HCT116 (cell line): ENCODE data around the gene PTPRR. TPM values are rescaled to one million over a fixed set of nuclear protein-coding genes. Genes with fewer than 3 reads are reported as not detected.

ENCODE experiments used
- ATAC-seq: fragments of 200-7000 bp; cut with Tn5 transposase; 2 replicates; pipeline ENCODE4 v1.9.1; 2020; ENCODE audit warnings: mild to moderate bottlenecking, moderate library complexity
- BruUV-seq: library from RNA; stranded (reverse); fragments of 400-500 nt; replicated peaks from 2 replicates; lab custom pipeline; 2021; lab: Mats Ljungman, UMichigan
- CTCF ChIA-PET: fragments of 300-600 bp; sonication (Branson Sonifier 250); formaldehyde crosslinking; loops from one replicate; lab custom pipeline; 2021; ENCODE audit warnings: antibody characterized with exemption; lab: Charles Lee
- POLR2A ChIA-PET: fragments of 300-600, 350-600 bp; sonication (Branson Sonifier 250); formaldehyde crosslinking; loops from one replicate; lab custom pipeline; 2021; ENCODE audit warnings: antibody characterized with exemption; lab: Charles Lee
- RAD21 ChIA-PET, 2 experiments: fragments of 300-600 bp; sonication (Branson Sonifier 250); formaldehyde crosslinking; loops; one replicate each; lab custom pipeline; 2023; ENCODE audit warnings: low total read pairs in 2 of 2; ENCODE audit not compliant: uncharacterized antibody in 2 of 2, unreplicated experiment in 2 of 2, low non-redundant PET in 1 of 2; lab: Charles Lee
- DNase-seq: peaks from one replicate; pipeline ENCODE4 v3.0.0-alpha.2; 2010; ENCODE audit warnings: low read depth, low spot score
- H2AFZ ChIP-seq: fragments of 200-600 bp; shearing (Covaris generic), sonication (generic); 2 replicates; pipeline ENCODE4 v1.6.1; 2017; ENCODE audit warnings: low read depth, mixed run types, mixed read lengths, antibody characterized with exemption, low read length; ENCODE audit not compliant: poor library complexity, severe bottlenecking
- H3K27ac ChIP-seq: 2 replicates; pipeline ENCODE4 v1.5.1; 2012; ENCODE audit warnings: low read depth, low read length
- H3K27me3 ChIP-seq: fragments of 200-600 bp; sonication (generic); 2 replicates; pipeline ENCODE4 v1.6.1; 2016; ENCODE audit warnings: mixed run types, low read length, mixed read lengths; ENCODE audit not compliant: insufficient read depth
- H3K36me3 ChIP-seq, 2 experiments: fragments of 200-500 bp in 1 of 2; fragments of 200-600 bp in 1 of 2; sonication (Bioruptor generic) in 1 of 2; sonication (generic) in 1 of 2; 2 replicates each; pipeline versions ENCODE4 v1.5.1 to v1.6.1; 2014 to 2016; ENCODE audit warnings: low read length in 2 of 2, inconsistent platforms in 1 of 2, mixed read lengths in 1 of 2, mixed run types in 1 of 2; ENCODE audit not compliant: insufficient read depth in 2 of 2, control insufficient read depth in 1 of 2
- H3K4me1 ChIP-seq, 2 experiments: fragments of 200-600 bp in 1 of 2; sonication (generic) in 1 of 2; 2 replicates each; pipeline versions ENCODE4 v1.5.1 to v1.6.1; 2012 to 2017; ENCODE audit warnings: low read length in 2 of 2, inconsistent platforms in 1 of 2, mild to moderate bottlenecking in 1 of 2, mixed read lengths in 1 of 2, mixed run types in 1 of 2, moderate library complexity in 1 of 2; ENCODE audit not compliant: insufficient read depth in 2 of 2, control insufficient read depth in 1 of 2
- H3K4me2 ChIP-seq: fragments of 200-600 bp; sonication (generic); 2 replicates; pipeline ENCODE4 v1.6.1; 2017; ENCODE audit warnings: mixed run types, low read length, mixed read lengths
- H3K4me3 ChIP-seq, 2 experiments: fragments of 200-600 bp in 1 of 2; sonication (generic) in 1 of 2; replicated peaks in 1 of 2; 2 replicates each; pipeline ENCODE4 v1.5.1; 2011 to 2016; ENCODE audit warnings: low read length in 2 of 2, control low read depth in 1 of 2, low read depth in 1 of 2, mild to moderate bottlenecking in 1 of 2, mixed read lengths in 1 of 2, mixed run types in 1 of 2
- H3K79me2 ChIP-seq: fragments of 200-600 bp; sonication (generic); 2 replicates; pipeline ENCODE4 v1.6.1; 2017; ENCODE audit warnings: mild to moderate bottlenecking, mixed run types, low read length, moderate library complexity, mixed read lengths; ENCODE audit not compliant: insufficient read depth
- H3K9ac ChIP-seq: fragments of 200-600 bp; sonication (generic); 2 replicates; pipeline ENCODE4 v1.6.1; 2016; ENCODE audit warnings: low read length, mixed read lengths
- H3K9me2 ChIP-seq: fragments of 200-600 bp; sonication (generic), shearing (Covaris generic); 2 replicates; pipeline ENCODE4 v1.6.1; 2017; ENCODE audit warnings: mixed run types, mild to moderate bottlenecking, moderate library complexity; ENCODE audit not compliant: insufficient read depth
- H3K9me3 ChIP-seq, 2 experiments: fragments of 200-500 bp in 1 of 2; fragments of 200-600 bp in 1 of 2; sonication (Bioruptor generic) in 1 of 2; sonication (generic) in 1 of 2; 2 replicates each; pipeline ENCODE4 v1.6.1; 2014 to 2017; ENCODE audit warnings: low read length in 2 of 2, mixed read lengths in 2 of 2, inconsistent platforms in 1 of 2, low read depth in 1 of 2, mild to moderate bottlenecking in 1 of 2, mixed run types in 1 of 2, moderate library complexity in 1 of 2; ENCODE audit not compliant: control insufficient read depth in 1 of 2, insufficient read depth in 1 of 2
- H4K20me1 ChIP-seq: fragments of 200-600 bp; sonication (generic), shearing (Covaris generic); 2 replicates; pipeline ENCODE4 v1.6.1; 2017; ENCODE audit warnings: mixed run types, mild to moderate bottlenecking, moderate library complexity; ENCODE audit not compliant: insufficient read depth
- CEBPB ChIP-seq: IDR thresholded peaks from 2 replicates; pipeline ENCODE4 v1.6.1; 2012; ENCODE audit warnings: low read depth
- CTCF ChIP-seq, 3 experiments: fragments of 200-600 bp in 1 of 3; sonication (generic) in 1 of 3; IDR thresholded peaks in 2 of 3; conservative IDR thresholded peaks in 1 of 3; 2 replicates each; pipeline ENCODE4 v1.5.1; 2012 to 2017; ENCODE audit warnings: low read depth in 2 of 3, low read length in 2 of 3, antibody characterized with exemption in 1 of 3, borderline replicate concordance in 1 of 3, control low read depth in 1 of 3, mild to moderate bottlenecking in 1 of 3, mixed read lengths in 1 of 3, mixed run types in 1 of 3, moderate library complexity in 1 of 3; ENCODE audit not compliant: insufficient read depth in 1 of 3
- ELF1 ChIP-seq: IDR thresholded peaks from 2 replicates; pipeline ENCODE4 v1.6.1; 2012; ENCODE audit warnings: low read depth, borderline replicate concordance
- EZH2 ChIP-seq: fragments of 200-600 bp; sonication (generic); IDR thresholded peaks from 2 replicates; pipeline ENCODE4 v1.6.1; 2017; ENCODE audit warnings: antibody characterized with exemption, mixed run types
- EZH2phosphoT487 ChIP-seq: fragments of 200-600 bp; IDR thresholded peaks from 2 replicates; pipeline ENCODE4 v1.6.1; 2018; ENCODE audit warnings: antibody characterized with exemption, borderline replicate concordance
- FOSL1 ChIP-seq: IDR thresholded peaks from 2 replicates; pipeline ENCODE4 v1.6.1; 2012; ENCODE audit warnings: low read depth
- MAX ChIP-seq: IDR thresholded peaks from 2 replicates; pipeline ENCODE4 v1.6.1; 2012
- POLR2A ChIP-seq: IDR thresholded peaks from 2 replicates; pipeline ENCODE4 v1.7.0; 2011; ENCODE audit warnings: borderline replicate concordance; ENCODE audit not compliant: insufficient read depth, insufficient read length; ENCODE audit errors: extremely low read depth
- RAD21 ChIP-seq: IDR thresholded peaks from 2 replicates; pipeline ENCODE4 v1.6.1; 2012; ENCODE audit warnings: low read depth, mild to moderate bottlenecking
- REST ChIP-seq: IDR thresholded peaks from 2 replicates; pipeline ENCODE4 v1.6.1; 2012; ENCODE audit warnings: low read depth
- SIN3A ChIP-seq: IDR thresholded peaks from 2 replicates; pipeline ENCODE4 v1.6.1; 2012; ENCODE audit warnings: low read depth
- SP1 ChIP-seq: IDR thresholded peaks from 2 replicates; pipeline ENCODE4 v1.6.1; 2012; ENCODE audit warnings: low read depth
- SRF ChIP-seq: IDR thresholded peaks from 2 replicates; pipeline ENCODE4 v1.6.1; 2012; ENCODE audit warnings: low read depth
- YY1 ChIP-seq: IDR thresholded peaks from 2 replicates; pipeline ENCODE4 v1.6.1; 2011; ENCODE audit warnings: low read length, low read depth, moderate library complexity, mild to moderate bottlenecking; ENCODE audit not compliant: insufficient replicate concordance; ENCODE audit errors: extremely low read depth
- ZFX ChIP-seq: fragments of 450-650 bp; IDR thresholded peaks from 2 replicates; pipeline ENCODE4 v1.6.1; 2017
- ZNF274 ChIP-seq: fragments of 200-500 bp; sonication (Bioruptor generic); IDR thresholded peaks from 2 replicates; pipeline ENCODE4 v1.6.1; 2014; ENCODE audit warnings: mild to moderate bottlenecking, low read depth, low read length, inconsistent platforms
- intact Hi-C: fragments of 100-400 bp; cut with micrococcal nuclease; formaldehyde crosslinking; loops from 2 replicates; pipeline ENCODE4 v1.10.0; 2022
- total RNA-seq: library from RNA; stranded (reverse); gene quantifications from one replicate; pipeline ENCODE4 v1.2.1, GENCODE V29; 2021; ENCODE audit not compliant: unreplicated experiment

The PTPRR gene
- total RNA-seq, 1 experiment from 2014 or later: 0.27 TPM

- H2AFZ ChIP-seq: no peak overlapping the region
- RAD21 ChIA-PET: no interaction called here
These were observed 353 bp upstream of the PTPRR start for GRCh38 chr12:70920891-70921290.

More at GRCh38 chr12:70920891-70921290, 353 bp upstream of the PTPRR start:
- no peak for ATAC-seq
- TF ChIP-seq YY1: no peak
- TF ChIP-seq SIN3A: no peak
- no peak for TF ChIP-seq REST
- no peak for TF ChIP-seq RAD21
- TF ChIP-seq SRF: no peak
- no peak for TF ChIP-seq MAX
- TF ChIP-seq EZH2: no peak
- no peak for TF ChIP-seq EZH2phosphoT487
- TF ChIP-seq ELF1: no peak
- no peak for TF ChIP-seq POLR2A
- TF ChIP-seq CTCF (IDR thresholded peaks at IDR 0.05 in 2 of 3, conservative IDR thresholded peaks at IDR 0.05 in 1 of 3; ENCODE audit: borderline replicate concordance in 1 of 3, insufficient read depth in 1 of 3, low read depth in 2 of 3, low read length in 2 of 3): no peak
- no peak for TF ChIP-seq ZNF274
- TF ChIP-seq ZFX: no peak
- no peak for TF ChIP-seq CEBPB
- no peak for TF ChIP-seq SP1
- no peak for TF ChIP-seq FOSL1
- TF ChIP-seq, all 23 proteins: peak for 0
- intact Hi-C loops: no loop called here
- H3K9ac ChIP-seq: no peak overlapping the region
- no peaks in the 10 kb centered on the region for H3K9me2 ChIP-seq
- H4K20me1 ChIP-seq: no peaks in the 10 kb centered on the region
- H3K4me2 ChIP-seq: no peak overlapping the region
- CTCF ChIA-PET: no interaction called here
- no peak for DNase-seq
- H3K9me3 ChIP-seq: no peaks in the 10 kb centered on the region
- no peak overlapping the region for H3K4me3 ChIP-seq
- no TSS peak for BruUV-seq
- no peaks in the 10 kb centered on the region for H3K79me2 ChIP-seq
- no peaks in the 10 kb centered on the region for H3K4me1 ChIP-seq
- H3K36me3 ChIP-seq: no peaks in the 10 kb centered on the region
- H3K27me3 ChIP-seq: peaks cover 8% of the 10 kb centered on the region; the same call in 1 of the 2 replicates
- H3K27ac ChIP-seq: no peak overlapping the region
- POLR2A ChIA-PET: no interaction called here
